Neural cell (in vitro differentiated cells): Measurements from ENCODE around the gene TMEM190. TPM values are rescaled to one million over a fixed set of nuclear protein-coding genes. Genes with fewer than 3 reads are reported as not detected.

Experiments
- H2AFZ ChIP-seq: fragments of 200-600, 300-800 bp; sonication (generic), shearing (Covaris generic); 2 replicates; pipeline ENCODE4 v1.6.0; 2014; ENCODE audit warnings: low read depth, mild to moderate bottlenecking, antibody characterized with exemption, low read length, moderate library complexity
- H3F3A ChIP-seq: fragments of 200-600 bp; shearing (Covaris generic); 2 replicates; pipeline ENCODE4 v1.6.1; 2016; ENCODE audit warnings: mild to moderate bottlenecking, moderate library complexity, mixed read lengths, antibody characterized with exemption, low read length; ENCODE audit not compliant: insufficient read depth, poor library complexity, severe bottlenecking
- H3K27ac ChIP-seq: fragments of 200-600, 300-800 bp; sonication (generic), shearing (Covaris generic); 2 replicates; pipeline ENCODE4 v1.5.1; 2014; ENCODE audit warnings: mild to moderate bottlenecking, low read length, moderate library complexity
- H3K27me3 ChIP-seq: fragments of 300-800, 200-600 bp; sonication (generic), shearing (Covaris generic); 2 replicates; pipeline ENCODE4 v1.6.0; 2014; ENCODE audit warnings: mild to moderate bottlenecking, low read depth, low read length, moderate library complexity; ENCODE audit not compliant: insufficient read depth
- H3K36me3 ChIP-seq: fragments of 300-800, 200-600 bp; sonication (generic), shearing (Covaris generic); 2 replicates; pipeline ENCODE4 v1.5.1; 2014; ENCODE audit warnings: mild to moderate bottlenecking, antibody characterized with exemption, low read length, moderate library complexity; ENCODE audit not compliant: insufficient read depth
- H3K4me2 ChIP-seq: fragments of 300-800, 200-600 bp; sonication (generic), shearing (Covaris generic); 2 replicates; pipeline ENCODE4 v1.6.0; 2014; ENCODE audit warnings: mild to moderate bottlenecking, low read length
- H3K4me3 ChIP-seq: fragments of 300-800, 200-600 bp; sonication (generic), shearing (Covaris generic); 2 replicates; pipeline ENCODE4 v1.5.1; 2014; ENCODE audit warnings: mild to moderate bottlenecking, low read length, moderate library complexity
- H3K79me2 ChIP-seq: fragments of 200-600 bp; shearing (Covaris generic); replicated peaks from 2 replicates; pipeline ENCODE4 v1.6.0; 2014; ENCODE audit warnings: mild to moderate bottlenecking, low read length, moderate library complexity; ENCODE audit not compliant: insufficient read depth
- H3K9ac ChIP-seq: fragments of 300-800, 200-600 bp; sonication (generic), shearing (Covaris generic); 2 replicates; pipeline ENCODE4 v1.6.1; 2016; ENCODE audit warnings: mild to moderate bottlenecking, low read length, mixed read lengths
- H3K9me2 ChIP-seq: fragments of 200-600 bp; shearing (Covaris generic); 2 replicates; pipeline ENCODE4 v1.6.1; 2016; ENCODE audit warnings: mild to moderate bottlenecking, low read length, mixed read lengths; ENCODE audit not compliant: insufficient read depth
- H3K9me3 ChIP-seq: fragments of 200-600, 300-800 bp; sonication (generic), shearing (Covaris generic); 2 replicates; pipeline ENCODE4 v1.6.1; 2016; ENCODE audit warnings: mild to moderate bottlenecking, mixed run types, low read length, moderate library complexity, mixed read lengths
- H4K20me1 ChIP-seq: fragments of 200-600 bp; shearing (Covaris generic); 2 replicates; pipeline ENCODE4 v1.6.1; 2016; ENCODE audit warnings: mild to moderate bottlenecking, mixed run types; ENCODE audit not compliant: insufficient read depth
- EP300 ChIP-seq: fragments of 450-650 bp; conservative IDR thresholded peaks from 2 replicates; pipeline ENCODE4 v1.6.1; 2014; ENCODE audit warnings: antibody characterized with exemption, mild to moderate bottlenecking, moderate library complexity; ENCODE audit not compliant: poor library complexity, severe bottlenecking
- EZH2 ChIP-seq: fragments of 200-600, 300-800 bp; shearing (Covaris generic), sonication (generic); IDR thresholded peaks from 2 replicates; pipeline ENCODE4 v1.6.1; 2014; ENCODE audit warnings: antibody characterized with exemption, low read length, borderline replicate concordance, mild to moderate bottlenecking; ENCODE audit not compliant: insufficient read depth, poor library complexity, severe bottlenecking
- MXI1 ChIP-seq: fragments of 450-650 bp; conservative IDR thresholded peaks from 2 replicates; pipeline ENCODE4 v1.6.1; 2014; ENCODE audit warnings: antibody characterized with exemption, mild to moderate bottlenecking; ENCODE audit not compliant: poor library complexity, severe bottlenecking
- POLR2AphosphoS5 ChIP-seq: IDR thresholded peaks from 2 replicates; pipeline ENCODE4 v1.6.1; 2012
- RAD21 ChIP-seq: fragments of 450-650 bp; conservative IDR thresholded peaks from 2 replicates; pipeline ENCODE4 v1.6.1; 2014; ENCODE audit warnings: antibody characterized with exemption, mild to moderate bottlenecking, moderate library complexity
- SMC3 ChIP-seq: fragments of 450-650 bp; conservative IDR thresholded peaks from 2 replicates; pipeline ENCODE4 v1.6.1; 2014; ENCODE audit warnings: antibody characterized with exemption, mild to moderate bottlenecking, moderate library complexity; ENCODE audit not compliant: poor library complexity
- TAF1 ChIP-seq: IDR thresholded peaks from 2 replicates; pipeline ENCODE4 v1.6.1; 2012; ENCODE audit warnings: low read depth
- polyA plus RNA-seq: library from polyadenylated mRNA; depleted of rRNA; stranded (reverse); fragments of >200 nt; gene quantifications from 2 replicates; pipeline ENCODE4 v1.2.3, GENCODE V29; 2014
- TF ChIP-seq, protein P1 (sequence below): IDR thresholded peaks from 2 replicates; pipeline ENCODE4 v1.6.1; 2012; ENCODE audit warnings: borderline replicate concordance
- TF ChIP-seq, protein P2 (sequence below): fragments of 450-650 bp; IDR thresholded peaks from 2 replicates; pipeline ENCODE4 v1.5.1; 2014; ENCODE audit warnings: antibody characterized with exemption, mild to moderate bottlenecking, moderate library complexity; ENCODE audit not compliant: poor library complexity, severe bottlenecking

TMEM190 gene
- polyA plus RNA-seq, 1 donor from 2014 or later: not detected

DNA sequence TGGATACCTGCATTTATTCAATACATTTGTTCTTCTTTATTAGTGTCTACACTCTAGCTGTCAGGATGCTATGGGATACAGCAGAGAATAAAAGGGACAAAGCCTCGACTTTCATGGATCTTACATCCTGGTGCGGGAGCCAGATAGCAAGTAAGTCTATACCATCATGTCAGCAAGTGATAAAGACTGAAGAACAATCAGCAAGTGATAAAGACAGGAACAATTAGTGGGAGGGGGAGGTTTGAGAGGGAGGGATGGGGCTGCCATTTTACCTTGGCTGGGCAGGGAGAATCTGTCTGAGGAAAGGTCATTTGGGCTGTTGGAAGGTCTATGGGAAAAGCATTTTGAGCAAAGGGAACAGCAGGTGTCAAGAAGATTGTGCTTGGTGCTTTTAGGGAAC is 33.5 kb downstream of the TMEM190 start:
- peaks cover 21% of the 10 kb centered on the region for H3K79me2 ChIP-seq
- H3K4me3 ChIP-seq: no peak overlapping the region
- H3F3A ChIP-seq: peaks cover 4% of the 10 kb centered on the region
- no peaks in the 10 kb centered on the region for H3K27me3 ChIP-seq
- no peak for TF ChIP-seq SMC3
- no peak for TF ChIP-seq RAD21
- no peak for TF ChIP-seq TAF1
- TF ChIP-seq, protein P1, sequence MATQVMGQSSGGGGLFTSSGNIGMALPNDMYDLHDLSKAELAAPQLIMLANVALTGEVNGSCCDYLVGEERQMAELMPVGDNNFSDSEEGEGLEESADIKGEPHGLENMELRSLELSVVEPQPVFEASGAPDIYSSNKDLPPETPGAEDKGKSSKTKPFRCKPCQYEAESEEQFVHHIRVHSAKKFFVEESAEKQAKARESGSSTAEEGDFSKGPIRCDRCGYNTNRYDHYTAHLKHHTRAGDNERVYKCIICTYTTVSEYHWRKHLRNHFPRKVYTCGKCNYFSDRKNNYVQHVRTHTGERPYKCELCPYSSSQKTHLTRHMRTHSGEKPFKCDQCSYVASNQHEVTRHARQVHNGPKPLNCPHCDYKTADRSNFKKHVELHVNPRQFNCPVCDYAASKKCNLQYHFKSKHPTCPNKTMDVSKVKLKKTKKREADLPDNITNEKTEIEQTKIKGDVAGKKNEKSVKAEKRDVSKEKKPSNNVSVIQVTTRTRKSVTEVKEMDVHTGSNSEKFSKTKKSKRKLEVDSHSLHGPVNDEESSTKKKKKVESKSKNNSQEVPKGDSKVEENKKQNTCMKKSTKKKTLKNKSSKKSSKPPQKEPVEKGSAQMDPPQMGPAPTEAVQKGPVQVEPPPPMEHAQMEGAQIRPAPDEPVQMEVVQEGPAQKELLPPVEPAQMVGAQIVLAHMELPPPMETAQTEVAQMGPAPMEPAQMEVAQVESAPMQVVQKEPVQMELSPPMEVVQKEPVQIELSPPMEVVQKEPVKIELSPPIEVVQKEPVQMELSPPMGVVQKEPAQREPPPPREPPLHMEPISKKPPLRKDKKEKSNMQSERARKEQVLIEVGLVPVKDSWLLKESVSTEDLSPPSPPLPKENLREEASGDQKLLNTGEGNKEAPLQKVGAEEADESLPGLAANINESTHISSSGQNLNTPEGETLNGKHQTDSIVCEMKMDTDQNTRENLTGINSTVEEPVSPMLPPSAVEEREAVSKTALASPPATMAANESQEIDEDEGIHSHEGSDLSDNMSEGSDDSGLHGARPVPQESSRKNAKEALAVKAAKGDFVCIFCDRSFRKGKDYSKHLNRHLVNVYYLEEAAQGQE: no peak
- TF ChIP-seq EZH2: no peak
- TF ChIP-seq POLR2AphosphoS5: no peak
- TF ChIP-seq EP300: no peak
- TF ChIP-seq MXI1: no peak
- TF ChIP-seq, protein P2, sequence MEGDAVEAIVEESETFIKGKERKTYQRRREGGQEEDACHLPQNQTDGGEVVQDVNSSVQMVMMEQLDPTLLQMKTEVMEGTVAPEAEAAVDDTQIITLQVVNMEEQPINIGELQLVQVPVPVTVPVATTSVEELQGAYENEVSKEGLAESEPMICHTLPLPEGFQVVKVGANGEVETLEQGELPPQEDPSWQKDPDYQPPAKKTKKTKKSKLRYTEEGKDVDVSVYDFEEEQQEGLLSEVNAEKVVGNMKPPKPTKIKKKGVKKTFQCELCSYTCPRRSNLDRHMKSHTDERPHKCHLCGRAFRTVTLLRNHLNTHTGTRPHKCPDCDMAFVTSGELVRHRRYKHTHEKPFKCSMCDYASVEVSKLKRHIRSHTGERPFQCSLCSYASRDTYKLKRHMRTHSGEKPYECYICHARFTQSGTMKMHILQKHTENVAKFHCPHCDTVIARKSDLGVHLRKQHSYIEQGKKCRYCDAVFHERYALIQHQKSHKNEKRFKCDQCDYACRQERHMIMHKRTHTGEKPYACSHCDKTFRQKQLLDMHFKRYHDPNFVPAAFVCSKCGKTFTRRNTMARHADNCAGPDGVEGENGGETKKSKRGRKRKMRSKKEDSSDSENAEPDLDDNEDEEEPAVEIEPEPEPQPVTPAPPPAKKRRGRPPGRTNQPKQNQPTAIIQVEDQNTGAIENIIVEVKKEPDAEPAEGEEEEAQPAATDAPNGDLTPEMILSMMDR: no peak
- no peak overlapping the region for H3K9ac ChIP-seq
- no peak overlapping the region for H3K4me2 ChIP-seq
- no peak overlapping the region for H3K27ac ChIP-seq
- no peaks in the 10 kb centered on the region for H3K36me3 ChIP-seq
- H3K9me2 ChIP-seq: no peaks in the 10 kb centered on the region
- H3K9me3 ChIP-seq: no peaks in the 10 kb centered on the region
- H2AFZ ChIP-seq: no peak overlapping the region
- H4K20me1 ChIP-seq: no peaks in the 10 kb centered on the region

DNA sequence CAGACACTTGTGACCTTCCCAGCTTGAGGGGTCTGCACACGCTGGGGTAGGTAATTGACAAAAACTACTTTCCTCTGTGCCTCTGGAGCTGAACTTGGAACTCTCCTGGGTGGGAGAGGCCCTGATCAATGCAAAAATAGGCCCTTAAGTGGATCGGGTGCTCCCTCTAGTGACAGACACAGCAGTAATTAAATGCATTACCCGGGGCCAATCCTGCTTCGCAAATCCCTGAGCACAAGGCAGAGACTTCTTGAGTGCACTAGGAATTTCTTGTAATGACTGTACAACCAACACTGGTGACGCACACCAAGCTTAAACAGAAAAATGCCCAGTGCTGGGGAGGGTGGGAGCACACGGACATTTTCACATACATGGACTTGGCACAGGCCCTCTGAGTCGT is 41.6 kb downstream of the TMEM190 start:
- no peak overlapping the region for H3K4me3 ChIP-seq
- H3K9me3 ChIP-seq: no peaks in the 10 kb centered on the region
- H3K79me2 ChIP-seq: no peaks in the 10 kb centered on the region
- peak; percentile 86 for TF ChIP-seq SMC3
- TF ChIP-seq RAD21: peak; percentile 86
- TF ChIP-seq, protein P1: no peak
- TF ChIP-seq EZH2: no peak
- TF ChIP-seq, protein P2: peak; percentile 88
- no peak for TF ChIP-seq MXI1
- no peak for TF ChIP-seq POLR2AphosphoS5
- no peak for TF ChIP-seq TAF1
- TF ChIP-seq EP300: no peak
- H3F3A ChIP-seq: no peaks in the 10 kb centered on the region
- H3K9me2 ChIP-seq: no peaks in the 10 kb centered on the region
- H2AFZ ChIP-seq: no peak overlapping the region
- no peak overlapping the region for H3K27ac ChIP-seq
- H3K4me2 ChIP-seq: no peak overlapping the region
- H3K9ac ChIP-seq: no peak overlapping the region
- no peaks in the 10 kb centered on the region for H3K36me3 ChIP-seq
- H3K27me3 ChIP-seq: no peaks in the 10 kb centered on the region
- H4K20me1 ChIP-seq: no peaks in the 10 kb centered on the region
